ENCODE results near the gene RXRA. TPM values are rescaled to one million over a fixed set of nuclear protein-coding genes. Genes with fewer than 3 reads are reported as not detected.

RXRA gene
- total and polyA plus RNA-seq, 2 of the 13 experiments (the other 11 are each of a cell fraction or from before 2014, with no cell fraction given): 18.9 to 29.2 TPM

DNA sequence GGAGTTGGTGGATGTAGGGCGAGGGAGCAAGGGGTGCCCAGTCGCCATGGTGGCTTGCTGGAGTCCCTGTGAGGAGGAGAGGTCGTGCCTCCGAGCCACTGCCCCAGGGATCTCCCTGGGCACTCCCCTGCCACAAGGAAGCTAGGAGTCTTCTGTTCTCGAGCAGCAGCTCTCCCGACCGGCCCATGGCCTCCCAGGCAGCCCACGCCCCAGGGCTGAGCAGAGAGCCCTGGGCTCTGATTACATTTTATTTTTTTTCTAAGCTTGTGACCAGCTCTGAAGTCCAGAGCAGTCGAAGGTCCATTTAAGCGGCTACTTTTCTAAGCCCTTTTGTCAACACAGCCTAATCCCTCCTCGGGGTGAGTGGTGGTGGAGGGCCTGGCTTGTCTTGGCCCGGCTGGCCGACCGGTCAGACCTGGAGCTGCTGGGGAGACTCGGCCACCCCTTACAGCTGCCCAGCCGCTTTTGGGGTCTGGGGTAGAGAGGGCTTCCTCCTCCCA is 2.1 kb downstream of the RXRA start (continued):
- no peak for TF ChIP-seq ZNF234 (CRISPR knock-in tag; conservative IDR thresholded peaks at IDR 0.05)
- TF ChIP-seq, protein P1, sequence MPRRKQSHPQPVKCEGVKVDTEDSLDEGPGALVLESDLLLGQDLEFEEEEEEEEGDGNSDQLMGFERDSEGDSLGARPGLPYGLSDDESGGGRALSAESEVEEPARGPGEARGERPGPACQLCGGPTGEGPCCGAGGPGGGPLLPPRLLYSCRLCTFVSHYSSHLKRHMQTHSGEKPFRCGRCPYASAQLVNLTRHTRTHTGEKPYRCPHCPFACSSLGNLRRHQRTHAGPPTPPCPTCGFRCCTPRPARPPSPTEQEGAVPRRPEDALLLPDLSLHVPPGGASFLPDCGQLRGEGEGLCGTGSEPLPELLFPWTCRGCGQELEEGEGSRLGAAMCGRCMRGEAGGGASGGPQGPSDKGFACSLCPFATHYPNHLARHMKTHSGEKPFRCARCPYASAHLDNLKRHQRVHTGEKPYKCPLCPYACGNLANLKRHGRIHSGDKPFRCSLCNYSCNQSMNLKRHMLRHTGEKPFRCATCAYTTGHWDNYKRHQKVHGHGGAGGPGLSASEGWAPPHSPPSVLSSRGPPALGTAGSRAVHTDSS (CRISPR knock-in tag; conservative IDR thresholded peaks at IDR 0.05): no peak
- TF ChIP-seq, protein P2, sequence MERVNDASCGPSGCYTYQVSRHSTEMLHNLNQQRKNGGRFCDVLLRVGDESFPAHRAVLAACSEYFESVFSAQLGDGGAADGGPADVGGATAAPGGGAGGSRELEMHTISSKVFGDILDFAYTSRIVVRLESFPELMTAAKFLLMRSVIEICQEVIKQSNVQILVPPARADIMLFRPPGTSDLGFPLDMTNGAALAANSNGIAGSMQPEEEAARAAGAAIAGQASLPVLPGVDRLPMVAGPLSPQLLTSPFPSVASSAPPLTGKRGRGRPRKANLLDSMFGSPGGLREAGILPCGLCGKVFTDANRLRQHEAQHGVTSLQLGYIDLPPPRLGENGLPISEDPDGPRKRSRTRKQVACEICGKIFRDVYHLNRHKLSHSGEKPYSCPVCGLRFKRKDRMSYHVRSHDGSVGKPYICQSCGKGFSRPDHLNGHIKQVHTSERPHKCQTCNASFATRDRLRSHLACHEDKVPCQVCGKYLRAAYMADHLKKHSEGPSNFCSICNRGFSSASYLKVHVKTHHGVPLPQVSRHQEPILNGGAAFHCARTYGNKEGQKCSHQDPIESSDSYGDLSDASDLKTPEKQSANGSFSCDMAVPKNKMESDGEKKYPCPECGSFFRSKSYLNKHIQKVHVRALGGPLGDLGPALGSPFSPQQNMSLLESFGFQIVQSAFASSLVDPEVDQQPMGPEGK (CRISPR knock-in tag; IDR thresholded peaks at IDR 0.05): peak; percentile 35
- TF ChIP-seq SMARCC2 (IDR thresholded peaks at IDR 0.05): no peak
- no peak for TF ChIP-seq ZNF703 (CRISPR knock-in tag; IDR thresholded peaks at IDR 0.05; ENCODE audit: borderline replicate concordance)
- TF ChIP-seq ZNF784 (CRISPR knock-in tag; IDR thresholded peaks at IDR 0.05; ENCODE audit: borderline replicate concordance): no peak
- no peak for TF ChIP-seq HNF1A (IDR thresholded peaks at IDR 0.05; ENCODE audit: low read depth)
- TF ChIP-seq HNF1A (CRISPR knock-in tag; IDR thresholded peaks at IDR 0.05; ENCODE audit: borderline replicate concordance): 0 out of 2 replicates have a peak, but pooled peaks have one; percentile 18
- TF ChIP-seq SMYD3 (CRISPR knock-in tag; IDR thresholded peaks at IDR 0.05): no peak
- no peak for TF ChIP-seq ZNF782 (CRISPR knock-in tag; IDR thresholded peaks at IDR 0.05; ENCODE audit: borderline replicate concordance)
- no peak for TF ChIP-seq FIP1L1 (IDR thresholded peaks at IDR 0.05; ENCODE audit: borderline replicate concordance, insufficient read depth, low read depth, low read length)
- no peak for TF ChIP-seq ZNF256 (CRISPR knock-in tag; conservative IDR thresholded peaks at IDR 0.05)
- no peak for TF ChIP-seq ZFYVE20 (CRISPR knock-in tag; IDR thresholded peaks at IDR 0.05; ENCODE audit: borderline replicate concordance, low read depth)
- no peak for TF ChIP-seq NCOR1 (IDR thresholded peaks at IDR 0.05; ENCODE audit: borderline replicate concordance, low read length)
- TF ChIP-seq CC2D1A (CRISPR knock-in tag; IDR thresholded peaks at IDR 0.05): no peak
- TF ChIP-seq, protein P3, sequence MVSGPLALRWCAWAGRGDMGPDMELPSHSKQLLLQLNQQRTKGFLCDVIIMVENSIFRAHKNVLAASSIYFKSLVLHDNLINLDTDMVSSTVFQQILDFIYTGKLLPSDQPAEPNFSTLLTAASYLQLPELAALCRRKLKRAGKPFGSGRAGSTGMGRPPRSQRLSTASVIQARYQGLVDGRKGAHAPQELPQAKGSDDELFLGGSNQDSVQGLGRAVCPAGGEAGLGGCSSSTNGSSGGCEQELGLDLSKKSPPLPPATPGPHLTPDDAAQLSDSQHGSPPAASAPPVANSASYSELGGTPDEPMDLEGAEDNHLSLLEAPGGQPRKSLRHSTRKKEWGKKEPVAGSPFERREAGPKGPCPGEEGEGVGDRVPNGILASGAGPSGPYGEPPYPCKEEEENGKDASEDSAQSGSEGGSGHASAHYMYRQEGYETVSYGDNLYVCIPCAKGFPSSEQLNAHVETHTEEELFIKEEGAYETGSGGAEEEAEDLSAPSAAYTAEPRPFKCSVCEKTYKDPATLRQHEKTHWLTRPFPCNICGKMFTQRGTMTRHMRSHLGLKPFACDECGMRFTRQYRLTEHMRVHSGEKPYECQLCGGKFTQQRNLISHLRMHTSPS (CRISPR knock-in tag; IDR thresholded peaks at IDR 0.05; ENCODE audit: low read depth): peak; percentile 14; the same call in 1 of the 2 replicates
- no peak for TF ChIP-seq HOXA5 (CRISPR knock-in tag; IDR thresholded peaks at IDR 0.05)
- no peak for TF ChIP-seq RBM22 (optimal IDR thresholded peaks at IDR 0.05; ENCODE audit: low read length)
